Measurements from ENCODE around the gene SND1.
A peak's percentile ranks its signal among the peaks of the same experiment; 100 is the strongest.

SND1 gene

GRCh38 chr7:128034825-128035224 lies 382.8 kb downstream of the SND1 start:
- H3K4me3 ChIP-seq (replicated peaks; ENCODE audit: low read depth, low read length), result no peak overlapping the region
- DNase-seq (ENCODE audit: low read depth), result no peak
- TF ChIP-seq CTCF (IDR thresholded peaks at IDR 0.05; ENCODE audit: low read length, missing control alignments), result no peak

GRCh38 chr7:128035712-128036111 lies 383.7 kb downstream of the SND1 start:
- no peak overlapping the region for H3K4me3 ChIP-seq (replicated peaks; ENCODE audit: low read depth, low read length)
- no peak for DNase-seq (ENCODE audit: low read depth)
- peak; percentile 55 for TF ChIP-seq CTCF (IDR thresholded peaks at IDR 0.05; ENCODE audit: low read length, missing control alignments)

- H3K4me3 ChIP-seq (replicated peaks; ENCODE audit: low read depth, low read length), result no peak overlapping the region
- TF ChIP-seq CTCF (IDR thresholded peaks at IDR 0.05; ENCODE audit: low read length, missing control alignments), result no peak
- DNase-seq (ENCODE audit: low read depth), result no peak
Observed at GRCh38 chr7:128036226-128036940, 384.4 kb downstream of the SND1 start.

GRCh38 chr7:128037081-128037480 lies 385.1 kb downstream of the SND1 start:
- DNase-seq (ENCODE audit: low read depth), result no peak
- H3K4me3 ChIP-seq (replicated peaks; ENCODE audit: low read depth, low read length), result no peak overlapping the region
- no peak for TF ChIP-seq CTCF (IDR thresholded peaks at IDR 0.05; ENCODE audit: low read length, missing control alignments)

- no peak for DNase-seq (ENCODE audit: low read depth)
- TF ChIP-seq CTCF (IDR thresholded peaks at IDR 0.05; ENCODE audit: low read length, missing control alignments), result no peak
- H3K4me3 ChIP-seq (replicated peaks; ENCODE audit: low read depth, low read length), result no peak overlapping the region
Observed at GRCh38 chr7:128037880-128038619, 386.1 kb downstream of the SND1 start.

GRCh38 chr7:128039544-128039953 lies 387.6 kb downstream of the SND1 start:
- no peak for TF ChIP-seq CTCF (IDR thresholded peaks at IDR 0.05; ENCODE audit: low read length, missing control alignments)
- H3K4me3 ChIP-seq (replicated peaks; ENCODE audit: low read depth, low read length), result no peak overlapping the region
- DNase-seq (ENCODE audit: low read depth), result no peak
